Hematopoietic multipotent progenitor cell treated with erythropoietin and hydrocortisone succinate and interleukin-3 and kit ligand, for 8 days (in vitro differentiated cells): ENCODE data around the gene WWOX.
"Not testable (repeated sequence)": the region's sequence is repeated elsewhere in the genome, so short reads cannot be mapped to it uniquely, and the experiment has no call there.

Experiments used
- DNase-seq: peaks from one replicate; pipeline ENCODE4 v3.0.0-alpha.2; 2015

Gene WWOX

DNA sequence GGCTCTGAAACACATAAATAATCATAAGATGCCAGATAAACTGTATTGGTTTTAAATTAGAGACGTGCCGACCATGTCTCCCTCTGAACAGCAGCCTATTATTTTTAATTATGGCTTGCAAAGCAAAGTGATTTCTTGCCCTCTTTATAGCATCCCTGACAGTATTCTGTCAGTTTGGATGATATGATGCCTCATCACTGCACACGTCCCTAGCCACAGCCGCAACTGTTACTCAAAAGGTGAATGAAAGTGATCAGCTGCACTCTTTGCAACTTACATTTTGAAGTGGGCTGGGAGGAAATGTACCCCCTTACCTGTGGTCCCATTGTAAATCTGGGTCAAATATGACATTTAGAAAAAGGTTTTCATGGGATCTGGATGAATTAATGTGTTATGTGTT is 1111.2 kb downstream of the WWOX start:
- DNase-seq, result no peak

DNA sequence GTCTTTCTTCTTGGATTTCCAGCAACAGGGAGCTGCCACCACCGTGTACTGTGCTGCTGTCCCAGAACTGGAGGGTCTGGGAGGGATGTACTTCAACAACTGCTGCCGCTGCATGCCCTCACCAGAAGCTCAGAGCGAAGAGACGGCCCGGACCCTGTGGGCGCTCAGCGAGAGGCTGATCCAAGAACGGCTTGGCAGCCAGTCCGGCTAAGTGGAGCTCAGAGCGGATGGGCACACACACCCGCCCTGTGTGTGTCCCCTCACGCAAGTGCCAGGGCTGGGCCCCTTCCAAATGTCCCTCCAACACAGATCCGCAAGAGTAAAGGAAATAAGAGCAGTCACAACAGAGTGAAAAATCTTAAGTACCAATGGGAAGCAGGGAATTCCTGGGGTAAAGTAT is 1112.1 kb downstream of the WWOX start:
- no peak for DNase-seq

DNA sequence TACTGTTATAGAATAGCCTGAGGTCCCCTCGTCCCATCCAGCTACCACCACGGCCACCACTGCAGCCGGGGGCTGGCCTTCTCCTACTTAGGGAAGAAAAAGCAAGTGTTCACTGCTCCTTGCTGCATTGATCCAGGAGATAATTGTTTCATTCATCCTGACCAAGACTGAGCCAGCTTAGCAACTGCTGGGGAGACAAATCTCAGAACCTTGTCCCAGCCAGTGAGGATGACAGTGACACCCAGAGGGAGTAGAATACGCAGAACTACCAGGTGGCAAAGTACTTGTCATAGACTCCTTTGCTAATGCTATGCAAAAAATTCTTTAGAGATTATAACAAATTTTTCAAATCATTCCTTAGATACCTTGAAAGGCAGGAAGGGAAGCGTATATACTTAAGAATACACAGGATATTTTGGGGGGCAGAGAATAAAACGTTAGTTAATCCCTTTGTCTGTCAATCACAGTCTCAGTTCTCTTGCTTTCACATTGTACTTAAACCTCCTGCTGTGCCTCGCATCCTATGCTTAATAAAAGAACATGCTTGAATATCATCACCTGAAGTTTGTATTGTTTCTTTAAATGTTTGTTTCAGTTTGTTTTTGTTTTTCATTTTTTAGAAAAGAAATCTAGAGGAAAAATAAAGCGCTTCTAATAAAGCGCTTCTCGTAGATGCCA is 1112.8 kb downstream of the WWOX start:
- no peak for DNase-seq

DNA sequence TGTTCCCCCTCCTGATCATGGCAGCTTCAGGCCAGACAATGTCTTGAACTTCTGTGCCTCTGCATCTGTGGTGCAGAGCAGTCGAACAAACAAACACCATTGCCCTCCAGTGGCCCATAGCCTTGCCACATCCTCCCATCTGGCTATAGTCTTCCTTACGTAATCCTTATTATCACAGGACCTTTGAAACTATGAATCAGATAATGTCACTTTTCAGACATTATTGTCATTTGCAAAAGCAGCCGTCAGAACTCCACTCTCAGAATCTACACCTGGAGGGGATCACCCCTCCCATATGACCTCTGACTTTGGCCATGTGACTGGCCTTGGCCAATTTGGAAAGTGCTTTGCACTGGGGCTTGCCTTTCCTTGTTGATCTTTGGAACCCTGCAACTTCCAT is 1113.8 kb downstream of the WWOX start:
- no peak for DNase-seq

DNA sequence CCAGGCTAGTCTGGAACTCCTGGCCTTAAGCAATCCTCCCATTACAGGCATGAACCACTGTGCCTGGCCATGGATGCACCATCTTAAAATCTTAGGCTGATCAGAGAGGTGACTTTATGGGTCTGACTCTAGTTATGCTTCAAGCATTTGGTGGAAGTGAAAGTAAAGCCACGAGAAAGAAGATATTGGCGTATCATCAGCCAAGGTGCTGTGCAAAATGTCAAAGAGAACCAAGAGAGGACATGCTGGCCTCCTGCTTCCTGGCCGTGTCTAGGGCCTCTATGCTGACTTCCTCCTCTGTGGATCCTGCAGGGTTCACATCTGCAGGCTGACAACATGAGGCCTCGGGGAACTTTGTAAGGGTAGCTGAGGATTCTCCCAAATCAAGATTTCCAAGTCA is 1115.8 kb downstream of the WWOX start:
- no peak for DNase-seq

DNA sequence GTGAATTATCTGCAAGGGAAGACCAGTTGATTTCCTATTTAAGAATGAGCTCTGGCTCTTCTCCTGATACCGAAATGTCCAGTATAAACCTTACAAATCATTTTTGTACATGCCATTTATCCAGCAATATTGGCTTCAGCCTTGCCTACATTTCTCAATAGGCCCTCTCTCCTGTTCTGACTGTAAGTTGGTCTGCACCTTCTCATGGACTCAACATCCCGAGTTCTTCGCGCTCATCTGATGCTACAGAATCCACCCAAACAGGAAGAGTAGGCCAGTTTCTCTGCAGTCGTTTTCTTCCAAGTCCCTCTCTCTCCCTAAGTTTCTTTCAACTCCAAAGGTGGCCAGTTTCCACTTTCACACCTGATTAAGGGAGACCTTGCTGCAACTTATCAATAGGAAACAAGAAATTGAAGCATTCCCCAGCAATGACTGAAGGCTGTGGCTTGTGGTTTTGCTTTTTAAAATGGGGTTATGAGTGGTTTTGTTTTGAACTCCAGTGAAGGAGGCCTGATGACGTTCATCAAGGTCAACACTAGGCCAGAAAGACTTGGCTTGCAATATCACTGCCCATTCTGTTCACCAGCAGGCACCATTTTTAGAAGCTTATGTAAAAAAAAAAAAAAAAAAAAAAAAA is 1118.0 kb downstream of the WWOX start:
- DNase-seq, result no peak

DNA sequence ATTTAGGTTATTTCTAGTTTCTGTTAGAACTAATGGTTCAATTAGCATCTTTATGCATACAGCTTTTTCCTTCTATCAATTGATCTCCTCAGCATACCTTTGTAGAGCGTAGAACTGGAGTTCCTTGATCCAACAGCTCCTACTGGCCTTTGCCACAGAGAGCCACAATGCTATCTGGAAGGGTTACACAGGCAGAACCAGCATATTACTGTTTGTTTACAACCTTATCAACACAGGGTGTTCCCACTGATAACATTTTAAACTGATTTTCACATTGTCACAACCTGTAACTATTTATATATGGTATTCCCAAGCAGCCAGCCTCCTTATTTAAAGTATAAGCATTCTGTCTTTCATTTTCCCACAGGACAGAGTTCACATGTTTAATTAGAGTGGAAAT is 1118.9 kb downstream of the WWOX start:
- no peak for DNase-seq

DNA sequence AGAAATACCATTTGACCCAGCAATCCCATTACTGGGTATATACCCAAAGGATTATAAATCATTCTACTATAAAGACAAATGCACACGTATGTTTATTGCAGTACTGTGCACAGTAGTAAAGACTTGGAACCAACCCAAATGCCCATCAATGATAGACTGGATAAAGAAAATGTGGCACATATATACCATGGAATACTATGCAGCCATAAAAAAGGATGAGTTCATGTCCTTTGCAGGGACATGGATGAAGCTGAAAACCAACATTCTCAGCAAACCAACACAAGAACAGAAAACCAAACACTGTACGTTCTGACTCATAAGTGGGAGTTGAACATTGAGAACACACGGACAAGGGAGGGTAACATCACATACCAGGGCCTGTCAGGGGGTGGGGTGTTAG is 1126.5 kb downstream of the WWOX start:
- not testable (repeated sequence) for DNase-seq

DNA sequence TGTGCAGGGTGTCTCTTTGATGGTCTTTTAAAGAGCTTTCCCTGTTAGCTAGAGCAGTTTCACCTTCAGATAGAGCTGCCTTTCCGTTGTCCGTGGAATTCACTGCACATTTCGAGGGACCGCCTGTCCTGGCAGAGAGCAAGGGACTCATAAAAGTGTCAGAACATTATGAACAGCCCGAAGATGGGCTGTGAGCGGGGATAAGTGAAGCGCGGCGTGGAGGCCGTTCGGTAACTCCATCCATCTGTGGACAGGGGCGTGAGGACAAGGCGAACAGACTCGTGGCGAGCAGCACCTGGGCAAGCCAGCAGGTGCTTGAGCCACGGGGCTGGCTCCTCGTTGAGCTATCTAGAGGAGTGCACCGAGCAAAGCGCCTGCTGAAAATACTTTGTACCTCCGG is 1129.9 kb downstream of the WWOX start:
- DNase-seq, result no peak

DNA sequence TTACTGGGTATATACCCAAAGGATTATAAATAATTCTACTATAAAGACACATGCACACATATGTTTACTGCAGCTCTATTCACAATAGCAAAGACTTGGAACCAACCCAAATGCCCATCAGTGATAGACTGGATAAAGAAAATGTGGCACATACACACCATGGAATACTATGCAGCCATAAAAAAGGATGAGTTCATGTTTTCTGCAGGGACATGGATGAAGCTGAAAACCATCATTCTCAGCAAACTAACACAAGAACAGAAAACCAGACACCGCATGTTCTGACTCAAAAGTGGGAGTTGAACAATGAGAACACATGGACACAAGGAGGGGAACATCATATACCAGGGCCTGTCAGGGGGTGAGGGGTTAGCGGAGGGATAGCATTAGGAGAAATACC is 1146.2 kb downstream of the WWOX start:
- DNase-seq, result not testable (repeated sequence)

DNA sequence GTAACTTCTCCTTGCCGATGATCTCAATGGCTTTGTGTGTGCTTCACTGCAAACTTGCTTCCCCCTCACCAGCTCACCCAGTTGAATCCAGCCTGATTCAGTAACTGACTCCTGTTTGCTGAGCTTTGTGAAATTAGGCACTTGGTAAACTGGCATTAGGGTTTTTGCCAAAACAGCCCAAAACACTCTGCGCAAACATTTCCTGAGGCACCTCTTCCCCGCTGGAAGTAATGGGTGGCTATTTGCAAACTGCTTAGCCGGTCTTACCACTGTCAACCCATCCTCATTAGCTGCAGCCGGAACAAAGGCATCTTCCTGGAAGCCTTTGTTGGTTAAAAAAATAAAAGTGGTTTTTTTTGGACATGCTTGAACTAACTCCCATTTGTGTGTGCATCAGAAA is 1147.9 kb downstream of the WWOX start:
- DNase-seq, result no peak

DNA sequence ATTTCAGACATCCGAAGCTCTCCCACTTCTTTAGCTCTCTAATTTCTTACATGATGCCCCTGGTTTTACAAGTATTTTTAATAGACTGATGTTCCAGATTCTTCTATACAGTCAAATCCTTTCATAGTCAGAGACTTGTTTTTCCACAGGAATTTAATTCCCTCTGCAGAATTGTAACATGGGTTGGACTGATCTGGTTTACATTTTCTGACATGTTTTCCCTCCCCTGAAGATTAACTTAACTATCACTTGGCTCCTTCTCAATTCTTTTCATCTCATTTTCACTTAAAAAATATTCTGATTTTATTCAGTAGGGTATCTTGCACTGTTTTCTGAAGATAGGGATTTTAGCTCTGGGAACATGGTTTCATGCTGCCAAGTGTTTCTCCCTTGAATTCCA is 1148.9 kb downstream of the WWOX start:
- no peak for DNase-seq

DNA sequence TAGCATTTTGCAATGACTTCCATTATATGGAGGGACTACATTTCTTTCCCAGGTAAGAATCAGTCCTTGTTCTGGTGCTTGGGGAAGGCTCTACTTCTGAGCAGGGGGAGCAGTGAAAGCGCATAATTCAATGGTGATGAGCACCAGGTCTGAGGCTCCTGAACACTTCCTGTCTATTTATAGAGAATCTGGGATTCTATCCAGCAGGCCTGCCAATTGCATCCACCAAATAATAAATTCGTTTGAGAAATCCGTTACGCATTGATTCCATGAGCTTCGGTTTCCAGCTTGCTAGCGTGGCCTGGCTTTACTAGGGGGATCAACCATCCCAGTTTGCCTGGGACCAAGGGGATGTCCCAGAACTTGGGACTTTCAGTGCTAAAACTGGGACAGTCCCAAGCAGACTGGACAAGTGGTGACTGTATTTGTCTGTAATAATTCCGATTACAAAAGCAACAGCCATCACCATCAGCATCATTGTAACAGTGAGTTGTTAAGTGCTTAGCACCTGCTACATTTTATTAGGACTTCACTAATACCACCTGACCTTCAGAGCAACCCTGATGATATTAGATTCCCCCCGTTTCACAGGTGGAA is 1151.1 kb downstream of the WWOX start:
- no peak for DNase-seq

DNA sequence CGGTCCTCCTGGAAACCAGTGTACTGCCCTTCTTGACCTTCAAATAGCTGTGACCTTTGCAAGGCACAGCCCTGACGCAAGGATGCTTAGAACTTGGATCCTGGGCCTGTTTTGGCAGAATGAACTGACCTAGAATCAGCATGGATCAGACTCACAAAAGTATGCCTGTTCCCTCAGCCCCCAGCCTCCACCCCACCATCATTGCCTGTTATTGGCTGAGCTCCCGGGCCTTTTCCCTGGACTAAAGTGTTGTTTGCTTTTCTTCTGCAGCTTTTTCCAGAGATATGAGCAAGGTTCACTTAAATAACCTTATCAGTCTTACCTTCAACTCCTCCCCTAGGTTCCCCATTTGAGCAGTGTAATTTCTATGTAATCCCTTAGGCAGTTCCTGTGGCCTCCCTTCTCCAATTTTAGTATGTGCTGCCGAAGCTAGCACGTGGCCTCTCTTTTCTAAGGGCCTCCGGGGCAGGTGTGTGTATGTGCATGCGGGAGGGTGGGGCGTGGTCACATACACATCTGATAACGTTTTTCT is 1153.7 kb downstream of the WWOX start:
- DNase-seq, result no peak

DNA sequence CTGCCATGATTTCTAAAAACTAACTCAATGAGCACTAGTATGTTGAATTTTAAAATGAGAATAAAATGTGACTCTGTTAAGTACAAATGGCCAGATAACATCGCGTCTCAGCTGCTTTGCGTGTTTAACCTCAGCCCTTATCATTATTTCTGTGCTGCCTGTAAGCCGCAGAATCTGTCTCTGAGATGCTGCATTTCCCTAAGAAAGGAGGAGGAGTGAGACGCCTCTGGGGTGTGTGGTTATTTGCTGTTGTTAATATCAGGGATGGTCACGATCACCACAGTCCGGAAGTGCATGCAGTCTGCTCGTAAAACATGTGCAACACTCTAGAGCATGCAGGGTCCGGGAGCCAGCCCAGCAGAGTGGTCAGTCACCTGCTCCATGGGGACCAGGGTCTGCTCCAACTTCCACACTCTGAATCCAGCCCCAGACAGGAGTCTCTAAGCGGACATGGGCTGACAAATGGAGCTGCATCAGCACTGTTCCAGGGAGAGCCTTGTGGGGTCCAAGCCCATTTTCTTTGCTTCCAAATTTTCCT is 1158.6 kb downstream of the WWOX start:
- peak; percentile 16 for DNase-seq

DNA sequence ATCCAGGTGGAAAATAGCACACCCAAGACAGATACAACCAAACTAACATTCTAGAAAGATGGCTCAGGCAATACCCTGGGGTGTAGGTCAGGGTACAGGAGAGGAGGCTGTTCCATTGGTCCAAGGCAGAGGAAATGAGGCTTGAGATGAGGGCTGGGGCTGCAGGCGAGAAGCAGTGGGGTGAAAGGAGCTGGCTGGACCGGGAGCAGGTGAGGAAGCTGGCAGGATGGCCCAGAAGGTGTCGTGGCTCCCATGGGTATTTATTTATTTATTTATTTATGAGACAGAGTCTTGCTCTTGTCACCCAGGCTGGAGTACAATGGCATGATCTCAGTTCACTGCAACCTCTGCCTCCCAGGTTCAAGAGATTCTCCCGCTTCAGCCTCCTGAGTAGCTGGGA is 1161.4 kb downstream of the WWOX start:
- DNase-seq, result not testable (repeated sequence)

DNA sequence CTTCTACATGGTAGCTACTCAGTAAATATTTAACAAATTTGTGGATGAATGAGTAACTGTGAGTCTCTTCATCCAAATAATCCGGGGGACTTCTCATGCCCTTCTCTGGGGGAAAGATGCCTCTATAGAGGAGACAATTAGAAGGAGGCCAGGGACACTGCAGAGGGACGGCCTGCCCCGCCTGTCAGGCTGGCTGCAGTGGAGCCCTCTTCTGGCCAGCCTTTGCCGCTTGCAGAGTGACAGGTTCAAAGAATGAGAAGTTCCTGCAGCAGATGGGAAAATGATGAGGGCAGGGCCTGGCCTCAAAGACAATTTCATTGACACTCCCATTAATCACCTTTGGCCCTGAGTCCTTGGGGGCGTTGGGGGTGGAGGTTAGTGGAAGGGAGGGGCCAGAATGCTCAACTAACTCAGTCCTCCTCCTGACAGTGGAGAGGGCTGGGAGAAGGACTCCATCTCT is 1162.1 kb downstream of the WWOX start:
- DNase-seq, result peak; percentile 29

DNA sequence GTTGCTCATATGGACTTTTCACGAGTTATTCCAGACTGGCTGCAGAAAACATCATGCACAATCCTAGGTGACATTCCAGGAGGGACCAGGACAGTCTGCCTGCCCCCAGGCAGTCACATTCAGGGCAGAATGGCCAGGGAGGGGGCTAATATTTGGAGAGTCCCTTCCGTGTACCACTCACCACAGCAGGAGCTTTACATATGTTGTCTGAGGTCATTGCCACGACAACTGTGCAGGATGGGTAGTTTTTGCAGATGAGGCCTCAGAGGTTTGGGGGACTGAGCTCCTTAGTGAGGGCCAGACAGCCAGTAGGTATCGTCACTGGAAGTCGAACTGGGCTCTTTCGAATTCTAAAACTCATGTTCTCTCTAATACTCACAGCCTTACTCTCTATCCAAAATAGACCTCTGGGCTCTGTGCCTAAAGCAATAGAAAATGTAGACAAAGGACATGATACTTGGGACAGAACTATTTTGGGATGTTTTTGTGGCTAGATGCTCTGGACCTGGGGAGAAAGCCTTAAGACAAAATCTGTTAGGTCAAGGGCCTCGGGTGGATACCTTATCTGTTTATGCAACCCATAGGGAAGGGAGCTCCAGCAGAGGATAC is 1162.6 kb downstream of the WWOX start:
- no peak for DNase-seq
